WTC11 (cell line): ENCODE measurements around the gene DGKZ.
A peak's percentile ranks its signal among the peaks of the same experiment; 100 is the strongest.

Source experiments
- CBFB ChIP-seq: sonication (generic); formaldehyde crosslinking; IDR thresholded peaks from 2 replicates; pipeline ENCODE4 v1.8.1; 2022; ENCODE audit warnings: mild to moderate bottlenecking, low read depth, missing genetic modification reagents
- CREB1 ChIP-seq: sonication (generic); formaldehyde crosslinking; IDR thresholded peaks from 2 replicates; pipeline ENCODE4 v1.8.0; 2023; ENCODE audit warnings: mild to moderate bottlenecking, missing genetic modification reagents
- HMGXB4 ChIP-seq: sonication (generic); formaldehyde crosslinking; IDR thresholded peaks from 2 replicates; pipeline ENCODE4 v1.8.1; 2023; ENCODE audit warnings: mild to moderate bottlenecking, moderate library complexity, missing genetic modification reagents
- KAT7 ChIP-seq: sonication (generic); formaldehyde crosslinking; IDR thresholded peaks from 2 replicates; pipeline ENCODE4 v1.8.1; 2023; ENCODE audit warnings: missing genetic modification reagents, mild to moderate bottlenecking, borderline replicate concordance
- SMAD4 ChIP-seq: sonication (generic); formaldehyde crosslinking; IDR thresholded peaks from 2 replicates; pipeline ENCODE4 v1.8.0; 2022; ENCODE audit warnings: mild to moderate bottlenecking, missing genetic modification reagents
- USF2 ChIP-seq: sonication (generic); formaldehyde crosslinking; IDR thresholded peaks from 2 replicates; pipeline ENCODE4 v1.8.1; 2023; ENCODE audit warnings: mild to moderate bottlenecking, missing genetic modification reagents, moderate library complexity
- ZNF121 ChIP-seq: sonication (generic); formaldehyde crosslinking; IDR thresholded peaks from 2 replicates; pipeline ENCODE4 v1.8.0; 2023; ENCODE audit warnings: missing genetic modification reagents
- ZNF138 ChIP-seq: sonication (generic); formaldehyde crosslinking; conservative IDR thresholded peaks from 2 replicates; pipeline ENCODE4 v1.8.1; 2022; ENCODE audit warnings: mild to moderate bottlenecking, moderate library complexity, missing genetic modification reagents
- TF ChIP-seq, protein P1 (sequence below): fragments of 200-600 bp; IDR thresholded peaks from 2 replicates; pipeline ENCODE4 v1.8.0; 2022; ENCODE audit warnings: antibody characterized with exemption

- no peak for TF ChIP-seq CBFB
- TF ChIP-seq HMGXB4 (CRISPR knock-in tag): peak; percentile 92
- TF ChIP-seq SMAD4 (CRISPR knock-in tag): no peak
- TF ChIP-seq, protein P1, sequence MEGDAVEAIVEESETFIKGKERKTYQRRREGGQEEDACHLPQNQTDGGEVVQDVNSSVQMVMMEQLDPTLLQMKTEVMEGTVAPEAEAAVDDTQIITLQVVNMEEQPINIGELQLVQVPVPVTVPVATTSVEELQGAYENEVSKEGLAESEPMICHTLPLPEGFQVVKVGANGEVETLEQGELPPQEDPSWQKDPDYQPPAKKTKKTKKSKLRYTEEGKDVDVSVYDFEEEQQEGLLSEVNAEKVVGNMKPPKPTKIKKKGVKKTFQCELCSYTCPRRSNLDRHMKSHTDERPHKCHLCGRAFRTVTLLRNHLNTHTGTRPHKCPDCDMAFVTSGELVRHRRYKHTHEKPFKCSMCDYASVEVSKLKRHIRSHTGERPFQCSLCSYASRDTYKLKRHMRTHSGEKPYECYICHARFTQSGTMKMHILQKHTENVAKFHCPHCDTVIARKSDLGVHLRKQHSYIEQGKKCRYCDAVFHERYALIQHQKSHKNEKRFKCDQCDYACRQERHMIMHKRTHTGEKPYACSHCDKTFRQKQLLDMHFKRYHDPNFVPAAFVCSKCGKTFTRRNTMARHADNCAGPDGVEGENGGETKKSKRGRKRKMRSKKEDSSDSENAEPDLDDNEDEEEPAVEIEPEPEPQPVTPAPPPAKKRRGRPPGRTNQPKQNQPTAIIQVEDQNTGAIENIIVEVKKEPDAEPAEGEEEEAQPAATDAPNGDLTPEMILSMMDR: no peak
- TF ChIP-seq ZNF121: no peak; the same call in 1 of the 2 replicates
- peak; percentile 53; the same call in 1 of the 2 replicates for TF ChIP-seq KAT7 (CRISPR knock-in tag)
- no peak for TF ChIP-seq ZNF138 (CRISPR knock-in tag)
- 0 out of 2 replicates have a peak, but pooled peaks have one; percentile 11 for TF ChIP-seq USF2
- no peak for TF ChIP-seq CREB1 (CRISPR knock-in tag)
Measured at GRCh38 chr11:46332568-46333393, 14.5 kb upstream of the DGKZ start.
